Measurements from ENCODE around the gene VILL. TPM values are rescaled to one million over a fixed set of nuclear protein-coding genes. Genes with fewer than 3 reads are reported as not detected.

Gene VILL
- total and polyA plus RNA-seq, 10 of the 15 experiments (the other 5 are each of a cell fraction or from before 2014, with no cell fraction given) = 0.15 to 5.4 (median 2.1) TPM; not detected in 1

DNA sequence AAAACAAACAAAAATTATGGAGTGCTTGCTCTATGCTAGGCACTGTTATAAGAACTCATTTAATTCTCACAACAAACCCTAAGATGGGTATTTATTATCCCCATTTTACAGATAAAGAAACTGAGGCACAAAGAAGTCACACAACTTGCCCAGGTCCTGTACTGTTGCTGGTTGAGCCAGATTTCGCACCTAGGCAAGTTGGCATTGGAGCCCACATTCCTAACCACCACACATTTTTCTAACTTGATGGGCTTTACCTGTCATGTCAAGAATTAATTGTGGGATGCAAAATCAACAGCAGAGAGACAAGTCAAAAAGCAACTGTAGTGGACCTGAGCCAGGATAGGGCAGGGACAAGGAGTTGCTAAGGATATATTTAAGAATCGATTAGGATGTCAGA is 47.9 kb upstream of the VILL start (continued):
- no peak for TF ChIP-seq ELK1 (IDR thresholded peaks at IDR 0.05; ENCODE audit: low read depth, low read length)

- intact Hi-C loops (cut with micrococcal nuclease; ENCODE audit: unreplicated experiment) (no loop called here), in situ Hi-C loops (cut with MboI) (no loop called here)
- ChIA-PET POLR2A (no interaction called here), SMC1A (ENCODE audit: uncharacterized antibody, unreplicated experiment) (interaction anchor here (1.0 kb wide), 1 partner anchor 101 kb away, joined by 3 read pairs; no protein-coding TSS in a partner anchor), RAD21 (ENCODE audit: unreplicated experiment) (no interaction called here), CTCF (interaction anchor here (1.3 kb wide), 1 partner anchor 87 kb away, joined by 4 read pairs; no protein-coding TSS in a partner anchor)
- DNase-seq (ENCODE audit: low read depth, low spot score) = no peak
- peaks cover 0 to 2% of the 10 kb centered on the region in 2 experiments; a peak in 1 of 4 replicates for H3K27me3 ChIP-seq (replicated peaks in 1 of 2; ENCODE audit: control insufficient read depth in 2 of 2, insufficient read depth in 2 of 2, low read length in 1 of 2)
- no peak overlapping the region for H3K4me3 ChIP-seq
- FAIRE-seq = no peak
- H4K20me1 ChIP-seq (ENCODE audit: control insufficient read depth, insufficient read depth) = no peaks in the 10 kb centered on the region
- no peak overlapping the region for H3K4me2 ChIP-seq (ENCODE audit: control insufficient read depth, insufficient read depth)
- no peak overlapping the region for H2AFZ ChIP-seq (ENCODE audit: control insufficient read depth, low read depth, low read length)
- H3K9me3 ChIP-seq (replicated peaks; ENCODE audit: control insufficient read depth, insufficient read depth, low read length) = no peaks in the 10 kb centered on the region
- H3K36me3 ChIP-seq (ENCODE audit: control insufficient read depth in 2 of 2, insufficient read depth in 2 of 2, low read length in 1 of 2) = no peaks in the 10 kb centered on the region
- ATAC-seq = no peak
- no peak overlapping the region for H3K27ac ChIP-seq (ENCODE audit: control insufficient read depth, insufficient read depth)
- WGBS (ENCODE audit: insufficient coverage, insufficient replicate concordance, low lambda C conversion rate, missing lambda C conversion rate) = 19% methylated on average over 4 of the region's 4 CpGs
- no TSS peak for BruUV-seq (replicated peaks)
- no peak overlapping the region for H3K9ac ChIP-seq (ENCODE audit: control insufficient read depth, insufficient read depth, low read length)
- no peaks in the 10 kb centered on the region for H3K4me1 ChIP-seq (ENCODE audit: control insufficient read depth, insufficient read depth, low read length)
- H3K79me2 ChIP-seq (ENCODE audit: control insufficient read depth, insufficient read depth, low read length) = no peaks in the 10 kb centered on the region
- TF ChIP-seq JUND (IDR thresholded peaks at IDR 0.05; ENCODE audit: low read depth, low read length) (no peak), POLR2A (IDR thresholded peaks at IDR 0.05; ENCODE audit: low read depth, low read length) (no peak), GATAD2B (conservative IDR thresholded peaks at IDR 0.05; ENCODE audit: low read depth) (no peak), CBX3 (IDR thresholded peaks at IDR 0.05; ENCODE audit: borderline replicate concordance, low read depth) (no peak), BCL11A (IDR thresholded peaks at IDR 0.05; ENCODE audit: low read depth, low read length) (no peak), GABPA (IDR thresholded peaks at IDR 0.05; ENCODE audit: low read depth) (no peak), TBL1XR1 (IDR thresholded peaks at IDR 0.05; ENCODE audit: low read depth, low read length) (no peak), KLF5 (IDR thresholded peaks at IDR 0.05; ENCODE audit: partially characterized antibody) (no peak), ZNF592 (IDR thresholded peaks at IDR 0.05) (no peak), PAX5 (IDR thresholded peaks at IDR 0.05; ENCODE audit: borderline replicate concordance, low read depth, low read length) (no peak), TCF7 (IDR thresholded peaks at IDR 0.05; ENCODE audit: borderline replicate concordance) (no peak), ZNF622 (IDR thresholded peaks at IDR 0.05) (no peak)
- TF ChIP-seq, protein P1, sequence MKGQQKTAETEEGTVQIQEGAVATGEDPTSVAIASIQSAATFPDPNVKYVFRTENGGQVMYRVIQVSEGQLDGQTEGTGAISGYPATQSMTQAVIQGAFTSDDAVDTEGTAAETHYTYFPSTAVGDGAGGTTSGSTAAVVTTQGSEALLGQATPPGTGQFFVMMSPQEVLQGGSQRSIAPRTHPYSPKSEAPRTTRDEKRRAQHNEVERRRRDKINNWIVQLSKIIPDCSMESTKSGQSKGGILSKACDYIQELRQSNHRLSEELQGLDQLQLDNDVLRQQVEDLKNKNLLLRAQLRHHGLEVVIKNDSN (IDR thresholded peaks at IDR 0.05; ENCODE audit: borderline replicate concordance, extremely low read length, insufficient read depth, low read depth, low read length) = no peak
- TF ChIP-seq, protein P2, sequence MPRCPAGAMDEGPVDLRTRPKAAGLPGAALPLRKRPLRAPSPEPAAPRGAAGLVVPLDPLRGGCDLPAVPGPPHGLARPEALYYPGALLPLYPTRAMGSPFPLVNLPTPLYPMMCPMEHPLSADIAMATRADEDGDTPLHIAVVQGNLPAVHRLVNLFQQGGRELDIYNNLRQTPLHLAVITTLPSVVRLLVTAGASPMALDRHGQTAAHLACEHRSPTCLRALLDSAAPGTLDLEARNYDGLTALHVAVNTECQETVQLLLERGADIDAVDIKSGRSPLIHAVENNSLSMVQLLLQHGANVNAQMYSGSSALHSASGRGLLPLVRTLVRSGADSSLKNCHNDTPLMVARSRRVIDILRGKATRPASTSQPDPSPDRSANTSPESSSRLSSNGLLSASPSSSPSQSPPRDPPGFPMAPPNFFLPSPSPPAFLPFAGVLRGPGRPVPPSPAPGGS (IDR thresholded peaks at IDR 0.05; ENCODE audit: borderline replicate concordance, insufficient read depth, low read depth, low read length, poor library complexity, severe bottlenecking) = no peak
Observed at GRCh38 chr3:37943126-37943525, 47.5 kb upstream of the VILL start.
